ENCODE data around the gene TET2. TPM values are rescaled to one million over a fixed set of nuclear protein-coding genes. Genes with fewer than 3 reads are reported as not detected.

TET2 gene
- total RNA-seq, 1 experiment from 2014 or later, result 7.0 TPM

- H3K4me3 ChIP-seq (ENCODE audit: low read depth in 2 of 2, low read length in 2 of 2), result no peak overlapping the region
- BruUV-seq (replicated peaks), result no TSS peak
- in situ Hi-C loops (cut with HindIII; ENCODE audit: low pct_unique_long_range_greater_than_20kb, low sequenced_read_pairs) (no loop called here), intact Hi-C loops (cut with micrococcal nuclease; ENCODE audit: unreplicated experiment) (no loop called here)
- no peak for ATAC-seq
- H3K36me3 ChIP-seq (ENCODE audit: control insufficient read depth, insufficient read depth, low read length), result no peaks in the 10 kb centered on the region
- no peak overlapping the region for H3K27ac ChIP-seq (ENCODE audit: low read length)
- no peaks in the 10 kb centered on the region for H3K27me3 ChIP-seq (ENCODE audit: control insufficient read depth, insufficient read depth, low read length)
- CTCF ChIA-PET, result no interaction called here
- H3K9me3 ChIP-seq (ENCODE audit: control insufficient read depth, insufficient read depth, low read depth, low read length), result no peaks in the 10 kb centered on the region
- POLR2A ChIA-PET, result no interaction called here
- TF ChIP-seq TCF7L2 (IDR thresholded peaks at IDR 0.05; ENCODE audit: low read depth, low read length), result no peak
- TF ChIP-seq POLR2AphosphoS5 (IDR thresholded peaks at IDR 0.05; ENCODE audit: low read depth, low read length), result no peak
- TF ChIP-seq REST (IDR thresholded peaks at IDR 0.05; ENCODE audit: insufficient read depth in 1 of 2, low read depth in 2 of 2, low read length in 1 of 2), result no peak
- TF ChIP-seq CTCF (IDR thresholded peaks at IDR 0.05), result no peak
- no peak for TF ChIP-seq SIN3A (IDR thresholded peaks at IDR 0.05; ENCODE audit: borderline replicate concordance, insufficient read depth, low read depth, low read length)
- no peak for DNase-seq (ENCODE audit: low read depth, low spot score)
- H3K4me1 ChIP-seq (ENCODE audit: control insufficient read depth, insufficient read depth, low read length), result no peaks in the 10 kb centered on the region
These were observed 136.8 kb downstream of the TET2 start for GRCh38 chr4:105283501-105283900.

GRCh38 chr4:105288121-105288520, 141.4 kb downstream of the TET2 start:
- in situ Hi-C loops (cut with HindIII; ENCODE audit: low pct_unique_long_range_greater_than_20kb, low sequenced_read_pairs) (no loop called here), intact Hi-C loops (cut with micrococcal nuclease; ENCODE audit: unreplicated experiment) (no loop called here)
- Histone ChIP-seq H3K4me1 (ENCODE audit: control insufficient read depth, insufficient read depth, low read length) (no peaks in the 10 kb centered on the region), H3K9me3 (ENCODE audit: control insufficient read depth, insufficient read depth, low read depth, low read length) (no peaks in the 10 kb centered on the region), H3K27ac (ENCODE audit: low read length) (no peak overlapping the region), H3K4me3 (ENCODE audit: low read depth in 2 of 2, low read length in 2 of 2) (no peak overlapping the region), H3K36me3 (ENCODE audit: control insufficient read depth, insufficient read depth, low read length) (no peaks in the 10 kb centered on the region), H3K27me3 (ENCODE audit: control insufficient read depth, insufficient read depth, low read length) (no peaks in the 10 kb centered on the region)
- ATAC-seq (no peak), DNase-seq (ENCODE audit: low read depth, low spot score) (no peak)
- CTCF ChIA-PET, result no interaction called here
- no peak for TF ChIP-seq REST (IDR thresholded peaks at IDR 0.05; ENCODE audit: insufficient read depth in 1 of 2, low read depth in 2 of 2, low read length in 1 of 2)
- no peak for TF ChIP-seq POLR2AphosphoS5 (IDR thresholded peaks at IDR 0.05; ENCODE audit: low read depth, low read length)
- TF ChIP-seq SIN3A (IDR thresholded peaks at IDR 0.05; ENCODE audit: borderline replicate concordance, insufficient read depth, low read depth, low read length), result no peak
- no peak for TF ChIP-seq CTCF (IDR thresholded peaks at IDR 0.05)
- no peak for TF ChIP-seq TCF7L2 (IDR thresholded peaks at IDR 0.05; ENCODE audit: low read depth, low read length)
- no TSS peak for BruUV-seq (replicated peaks)
- POLR2A ChIA-PET, result interaction anchor here (0.6 kb wide), 1 partner anchor 506 kb away, joined by 3 read pairs; no protein-coding TSS in a partner anchor

All from Panc1 (cell line).